ENCODE data around the gene PGGHG.
"Not testable (repeated sequence)": the region's sequence is repeated elsewhere in the genome, so short reads cannot be mapped to it uniquely, and the experiment has no call there.

Gene PGGHG

GRCh38 chr11:288478-289397, at the start of gene PGGHG:
Gene PGGHG, plus strand, starts transcription at chr11:289126. Its CDS starts 691 bp downstream, at chr11:289817.
- no peak for DNase-seq (ENCODE audit: low read depth in 1 of 2, low spot score in 1 of 2)

GRCh38 chr11:240315-240714, 48.6 kb upstream of the PGGHG start:
- DNase-seq (ENCODE audit: low read depth in 1 of 2, low spot score in 1 of 2): no peak

- no peak for DNase-seq (ENCODE audit: low read depth in 1 of 2, low spot score in 1 of 2)
Observed at GRCh38 chr11:241634-242033, 47.3 kb upstream of the PGGHG start.

- DNase-seq (ENCODE audit: low read depth in 1 of 2, low spot score in 1 of 2): no peak
Observed at GRCh38 chr11:244376-244775, 44.5 kb upstream of the PGGHG start.

GRCh38 chr11:249062-249461, 39.9 kb upstream of the PGGHG start:
- DNase-seq (ENCODE audit: low read depth in 1 of 2, low spot score in 1 of 2): no peak

GRCh38 chr11:250274-250673, 38.7 kb upstream of the PGGHG start:
- no peak for DNase-seq (ENCODE audit: low read depth in 1 of 2, low spot score in 1 of 2)

GRCh38 chr11:250740-251299, 38.1 kb upstream of the PGGHG start:
- peak; percentile 67 to 71 for DNase-seq (ENCODE audit: low read depth in 1 of 2, low spot score in 1 of 2)

GRCh38 chr11:251550-251949, 37.4 kb upstream of the PGGHG start:
- no peak for DNase-seq (ENCODE audit: low read depth in 1 of 2, low spot score in 1 of 2)

GRCh38 chr11:252666-253065, 36.3 kb upstream of the PGGHG start:
- DNase-seq (ENCODE audit: low read depth in 1 of 2, low spot score in 1 of 2): no peak

GRCh38 chr11:253160-253885, 35.6 kb upstream of the PGGHG start:
- DNase-seq (ENCODE audit: low read depth in 1 of 2, low spot score in 1 of 2): no peak

GRCh38 chr11:253886-254270, 35.0 kb upstream of the PGGHG start:
- DNase-seq (ENCODE audit: low read depth in 1 of 2, low spot score in 1 of 2): no peak

- no peak for DNase-seq (ENCODE audit: low read depth in 1 of 2, low spot score in 1 of 2)
Observed at GRCh38 chr11:255176-255575, 33.8 kb upstream of the PGGHG start.

- no peak for DNase-seq (ENCODE audit: low read depth in 1 of 2, low spot score in 1 of 2)
Observed at GRCh38 chr11:255816-256215, 33.1 kb upstream of the PGGHG start.

GRCh38 chr11:256952-257737, 31.8 kb upstream of the PGGHG start:
- no peak for DNase-seq (ENCODE audit: low read depth in 1 of 2, low spot score in 1 of 2)

GRCh38 chr11:257766-258493, 31.0 kb upstream of the PGGHG start:
- DNase-seq (ENCODE audit: low read depth in 1 of 2, low spot score in 1 of 2): no peak

- DNase-seq (ENCODE audit: low read depth in 1 of 2, low spot score in 1 of 2): no peak
Observed at GRCh38 chr11:259413-259812, 29.5 kb upstream of the PGGHG start.

- DNase-seq (ENCODE audit: low read depth in 1 of 2, low spot score in 1 of 2): no peak
Observed at GRCh38 chr11:261624-262023, 27.3 kb upstream of the PGGHG start.

- no peak for DNase-seq (ENCODE audit: low read depth in 1 of 2, low spot score in 1 of 2)
Observed at GRCh38 chr11:266676-267439, 22.1 kb upstream of the PGGHG start.

GRCh38 chr11:267491-267994, 21.4 kb upstream of the PGGHG start:
- no peak for DNase-seq (ENCODE audit: low read depth in 1 of 2, low spot score in 1 of 2)

GRCh38 chr11:268716-269145, 20.2 kb upstream of the PGGHG start:
- not testable (repeated sequence) for DNase-seq (ENCODE audit: low read depth in 1 of 2, low spot score in 1 of 2)

All from activated CD4-positive, alpha-beta T cell treated with anti-CD3 and anti-CD28 coated beads, Interleukin-2, amount 50 U/mL, for 24 hours (primary cell).